Suppressor macrophage (primary cell): ENCODE results near the gene DNAAF5.
"Not testable (repeated sequence)": the region's sequence is repeated elsewhere in the genome, so short reads cannot be mapped to it uniquely, and the experiment has no call there.

ENCODE experiments used
- DNase-seq, 4 experiments: peaks; one replicate each; pipeline ENCODE4 v3.0.0-alpha.2; 2020 to 2022

The DNAAF5 gene

DNA sequence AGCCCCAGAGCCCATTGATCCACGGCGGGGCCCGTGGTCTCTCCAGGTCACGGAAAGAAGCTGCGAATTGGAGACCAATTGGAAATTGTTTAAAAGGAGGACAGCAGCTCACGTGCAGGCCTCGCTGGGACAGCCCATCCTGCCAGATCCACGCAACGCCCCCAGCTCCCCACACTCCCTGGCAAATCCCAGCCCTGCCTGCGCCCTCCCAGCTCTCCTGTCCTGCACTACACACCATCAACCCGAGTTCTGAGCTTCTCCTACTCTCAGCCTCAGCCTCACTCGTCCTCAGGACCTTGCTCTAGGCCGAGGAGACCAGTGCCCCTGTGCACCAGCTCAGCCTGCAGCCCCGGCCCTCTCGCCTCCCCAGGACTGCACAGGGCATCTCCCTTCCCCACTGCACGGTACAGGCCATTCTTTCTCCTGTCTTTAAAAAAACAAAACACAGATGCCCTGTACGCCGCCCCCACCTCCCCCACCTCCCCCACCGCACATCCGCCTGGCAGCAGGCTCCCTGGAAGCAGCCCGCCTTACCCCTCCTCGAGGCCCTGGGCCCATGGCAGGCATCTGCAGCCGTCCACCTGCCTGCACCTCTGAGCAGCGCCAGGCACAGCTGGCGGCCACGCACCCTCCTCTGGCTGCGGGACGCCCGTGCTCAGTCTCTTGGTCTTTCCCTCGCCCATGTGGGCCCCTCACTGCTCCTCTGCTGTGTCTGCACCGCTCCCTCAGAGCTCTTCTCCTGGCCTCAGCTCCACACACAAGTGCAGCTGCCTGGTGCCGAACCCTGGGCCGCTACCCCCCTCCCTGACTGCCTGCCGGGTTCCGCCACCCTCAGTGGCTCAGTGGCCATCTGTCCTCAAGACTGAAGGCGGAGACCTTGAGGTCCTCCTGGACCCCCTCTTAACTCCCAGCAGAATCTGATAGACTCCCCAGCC is 57.3 kb downstream of the DNAAF5 start:
- DNase-seq, result no peak

DNA sequence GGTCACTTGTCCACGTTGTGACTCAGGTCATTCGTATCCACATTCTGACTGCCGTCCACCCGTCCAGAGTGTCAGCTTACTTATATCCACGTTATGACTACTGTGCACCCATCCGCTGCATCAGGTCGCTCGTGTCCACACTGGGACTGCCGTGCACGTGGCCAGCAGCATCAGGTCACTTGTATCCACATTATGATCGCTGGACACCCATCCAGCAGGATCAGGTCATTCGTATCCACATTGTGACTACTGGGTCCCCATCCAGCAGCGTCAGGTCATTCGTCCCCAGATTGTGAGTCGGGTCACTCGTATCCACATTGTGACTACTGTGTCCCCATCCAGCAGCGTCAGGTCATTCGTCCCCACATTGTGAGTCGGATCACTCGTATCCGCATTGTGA is 58.5 kb downstream of the DNAAF5 start:
- no peak for DNase-seq

DNA sequence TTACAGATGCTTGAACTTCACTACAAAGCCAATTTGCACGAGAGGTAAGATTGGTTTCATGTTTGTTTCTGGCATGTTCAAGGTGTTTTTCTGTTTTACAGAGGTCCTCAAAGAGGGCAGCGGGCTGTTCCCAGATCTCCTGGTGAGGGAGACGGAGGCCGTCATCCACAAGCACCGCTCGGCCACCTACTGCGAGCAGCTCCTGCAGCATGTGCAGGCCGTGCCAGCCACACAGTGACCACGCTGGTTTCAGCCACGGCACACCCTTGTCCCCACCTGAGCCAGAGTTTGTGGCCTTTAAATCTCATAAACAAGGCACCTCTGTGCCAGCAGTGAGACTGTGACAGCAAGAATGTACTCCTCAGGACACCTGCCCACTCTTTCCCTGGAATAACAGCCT is 58.9 kb downstream of the DNAAF5 start:
- no peak for DNase-seq

DNA sequence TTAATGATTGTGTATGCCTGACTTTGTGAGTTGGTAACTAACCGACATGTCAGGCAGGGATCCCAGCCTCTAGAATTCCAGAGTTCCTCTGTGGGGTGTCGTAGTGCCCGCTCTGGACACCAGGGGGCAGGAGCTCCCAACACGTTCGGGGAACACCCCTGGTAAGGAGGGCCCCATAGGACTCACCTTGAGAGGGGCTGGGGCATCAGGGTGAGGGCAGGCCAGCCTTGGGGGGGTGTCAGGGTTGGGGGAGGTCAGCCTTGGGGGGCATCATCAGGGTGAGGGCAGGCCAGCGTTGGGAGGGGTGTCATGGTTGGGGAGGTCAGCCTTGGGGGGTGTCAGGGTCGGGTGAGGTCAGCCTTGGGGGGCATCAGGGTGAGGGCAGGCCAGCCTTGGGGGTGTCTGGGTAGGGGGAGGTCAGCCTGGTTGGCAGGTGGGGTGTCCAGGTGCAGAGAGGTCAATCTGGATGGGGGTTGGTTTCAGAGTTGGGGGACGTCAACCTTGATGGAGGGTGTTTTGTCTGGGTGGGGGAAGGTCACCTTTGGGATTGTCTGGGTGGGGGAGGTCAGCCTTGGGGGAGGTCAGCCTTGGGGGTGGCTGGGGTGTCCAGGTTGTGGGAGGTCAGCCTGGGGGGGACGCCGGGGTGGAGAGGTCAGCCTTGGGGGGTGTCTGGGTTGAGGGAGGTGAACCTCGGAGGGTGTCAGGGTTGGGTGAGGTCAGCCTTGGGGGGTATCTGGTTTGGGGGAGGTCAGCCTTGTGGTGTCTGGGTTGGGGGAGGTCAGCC is 60.2 kb downstream of the DNAAF5 start:
- DNase-seq, result peak; percentile 55 to 83 (median 70)

DNA sequence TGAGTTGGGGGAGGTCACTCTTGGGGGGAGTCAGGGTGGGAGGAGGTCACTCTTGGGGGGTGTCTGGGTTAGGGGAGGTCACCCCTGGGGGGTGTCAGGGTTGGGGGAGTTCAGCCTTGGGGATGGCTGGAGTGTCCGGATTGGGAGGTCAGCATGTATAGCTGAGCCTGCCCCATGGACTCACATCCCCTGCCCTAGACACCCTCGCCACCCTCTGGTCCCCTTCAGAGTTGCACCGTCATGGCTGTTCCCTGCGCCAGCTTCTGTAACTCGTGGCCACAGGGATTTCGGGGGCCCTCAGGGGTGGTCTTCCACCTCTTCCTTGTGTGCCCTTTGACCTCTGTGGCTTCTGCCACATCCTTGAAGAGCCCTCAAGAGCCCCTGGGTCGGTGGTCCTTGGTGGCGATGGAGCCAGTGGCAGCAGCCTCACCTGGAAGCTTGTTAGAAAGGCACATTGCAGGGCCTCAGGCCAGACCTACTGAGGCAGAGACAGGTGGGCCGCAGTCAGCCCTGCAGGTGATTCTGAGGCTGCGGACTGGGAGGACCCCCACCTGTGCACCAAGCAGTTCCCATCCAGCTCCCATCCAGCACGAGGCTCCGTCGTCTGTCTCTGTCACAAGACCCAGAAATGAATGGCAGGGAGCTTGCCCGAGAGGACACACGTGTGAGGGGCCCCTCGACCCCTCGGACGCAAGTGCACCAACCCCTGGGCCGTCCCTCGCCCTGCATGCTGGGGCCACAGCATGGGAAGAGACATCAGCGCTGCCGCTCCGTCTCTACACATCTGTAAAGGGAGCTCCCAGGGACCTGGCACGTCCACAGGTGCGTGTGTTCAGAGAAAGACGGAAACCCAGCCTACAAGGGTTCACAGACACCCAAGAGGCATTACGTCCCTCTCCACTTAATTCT is 61.1 kb downstream of the DNAAF5 start:
- no peak for DNase-seq

DNA sequence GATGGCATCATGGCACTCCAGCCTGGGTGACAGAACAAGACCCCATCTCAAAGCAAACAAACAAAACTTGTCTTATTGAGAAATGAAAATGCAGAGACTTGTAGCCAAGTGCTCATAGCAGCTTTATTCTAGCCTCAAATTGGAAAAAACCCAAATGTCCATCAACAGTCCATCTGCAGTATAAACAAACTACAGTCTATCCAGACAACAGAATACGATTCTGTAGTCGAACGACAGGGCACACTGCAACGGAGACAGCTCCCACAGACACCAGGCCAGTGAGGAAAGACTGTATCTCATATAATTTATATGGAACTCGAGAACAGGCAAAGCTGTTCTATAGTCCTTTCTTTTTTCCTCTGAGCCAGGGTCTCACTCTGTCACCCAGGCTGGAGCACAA is 65.0 kb downstream of the DNAAF5 start:
- no peak for DNase-seq

DNA sequence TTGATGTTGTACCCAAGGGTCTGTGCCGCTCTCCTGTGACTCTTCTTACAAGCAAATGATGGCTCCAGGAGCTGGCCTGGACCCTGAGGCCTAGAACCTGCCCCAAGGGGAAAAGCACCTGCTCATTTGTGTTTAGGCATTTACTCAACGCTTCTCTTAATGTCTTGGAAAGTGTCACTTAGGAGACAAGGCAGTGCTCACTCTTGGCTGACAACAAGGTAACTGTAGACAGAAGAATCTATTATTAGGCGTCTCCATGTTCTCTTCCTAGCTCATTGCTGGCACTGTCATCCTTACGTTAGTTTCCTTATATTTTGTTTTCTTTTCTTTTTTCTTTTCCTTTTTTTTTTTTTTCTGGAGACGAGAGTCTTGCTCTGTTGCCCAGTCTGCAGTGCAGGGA is 67.7 kb downstream of the DNAAF5 start:
- no peak for DNase-seq

DNA sequence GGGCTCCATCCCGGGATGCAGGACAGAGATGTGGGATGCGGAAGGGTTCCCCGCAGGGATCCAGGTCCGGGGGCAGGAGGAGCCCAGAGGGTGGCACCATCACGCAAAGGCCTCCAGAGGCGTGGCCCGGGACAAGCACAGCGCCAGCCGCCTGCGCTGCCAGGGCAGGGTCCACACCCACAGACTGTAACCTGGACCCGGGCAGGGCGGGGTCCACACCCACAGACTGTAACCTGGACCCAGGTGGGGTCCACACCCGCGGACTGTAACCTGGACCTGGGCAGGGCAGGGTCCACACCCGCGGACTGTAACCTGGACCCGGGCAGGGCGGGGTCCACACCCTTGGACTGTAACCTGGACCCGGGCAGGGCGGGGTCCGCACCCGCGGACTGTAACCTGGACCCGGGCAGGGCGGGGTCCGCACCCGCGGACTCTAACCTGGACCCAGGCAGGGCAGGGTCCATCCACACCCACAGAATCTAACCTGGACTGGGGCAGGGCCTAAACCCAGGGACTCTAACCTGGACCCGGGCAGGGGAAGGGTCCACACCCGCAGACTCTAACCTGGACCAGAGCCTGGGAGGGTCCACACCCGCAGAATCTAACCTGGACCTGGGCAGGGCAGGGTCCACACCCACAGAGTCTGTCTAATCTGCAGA is 68.3 kb downstream of the DNAAF5 start:
- no peak for DNase-seq

DNA sequence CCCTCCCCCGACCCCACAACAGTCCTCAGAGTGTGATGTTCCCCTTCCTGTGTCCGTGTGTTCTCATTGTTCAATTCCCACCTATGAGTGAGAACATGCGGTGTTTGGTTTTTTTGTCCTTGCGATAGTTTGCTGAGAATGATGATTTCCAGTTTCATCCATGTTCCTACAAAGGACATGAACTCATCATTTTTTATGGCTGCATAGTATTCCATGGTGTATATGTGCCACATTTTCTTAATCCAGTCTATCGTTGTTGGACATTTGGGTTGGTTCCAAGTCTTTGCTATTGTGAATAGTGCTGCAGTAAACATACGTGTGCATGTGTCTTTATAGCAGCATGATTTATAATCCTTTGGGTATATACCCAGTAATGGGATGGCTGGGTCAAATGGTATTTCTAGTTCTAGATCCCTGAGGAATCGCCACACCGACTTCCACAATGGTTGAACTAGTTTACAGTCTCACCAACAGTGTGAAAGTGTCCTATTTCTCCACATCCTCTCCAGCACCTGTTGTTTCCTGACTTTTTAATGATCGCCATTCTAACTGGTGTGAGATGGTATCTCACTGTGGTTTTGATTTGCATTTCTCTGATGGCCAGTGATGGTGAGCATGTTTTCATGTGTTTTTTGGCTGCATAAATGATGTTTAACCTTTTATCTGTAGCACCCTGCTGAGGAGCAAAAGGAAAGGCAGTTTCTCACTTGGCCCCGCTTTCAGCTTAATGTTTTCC is 70.1 kb downstream of the DNAAF5 start:
- not testable (repeated sequence) for DNase-seq

DNA sequence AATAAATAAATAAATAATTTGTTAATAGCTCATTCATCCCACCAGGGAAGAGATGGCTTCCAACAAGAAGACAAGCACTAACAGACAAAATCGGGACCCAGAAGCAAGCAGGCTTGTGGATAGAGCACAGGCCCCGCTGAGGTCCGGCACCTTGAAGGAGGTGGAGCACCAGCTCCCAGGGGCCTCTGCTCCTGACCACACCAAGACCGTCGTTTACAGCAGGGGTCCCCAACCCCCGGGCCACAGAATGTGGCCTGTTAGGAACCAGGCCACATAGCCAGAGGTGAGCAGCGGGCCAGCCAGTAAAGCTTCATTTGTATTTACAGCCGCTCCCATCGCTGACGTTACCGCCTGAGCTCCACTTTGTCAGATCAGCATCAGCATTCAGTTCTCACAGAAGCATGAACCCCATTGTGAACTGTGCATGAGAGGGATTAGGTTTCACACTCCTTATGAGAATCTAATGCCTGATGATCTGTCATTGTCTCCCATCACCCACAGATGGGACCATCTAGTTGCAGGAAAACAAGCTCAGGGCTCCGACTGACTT is 72.5 kb downstream of the DNAAF5 start:
- DNase-seq, result no peak

DNA sequence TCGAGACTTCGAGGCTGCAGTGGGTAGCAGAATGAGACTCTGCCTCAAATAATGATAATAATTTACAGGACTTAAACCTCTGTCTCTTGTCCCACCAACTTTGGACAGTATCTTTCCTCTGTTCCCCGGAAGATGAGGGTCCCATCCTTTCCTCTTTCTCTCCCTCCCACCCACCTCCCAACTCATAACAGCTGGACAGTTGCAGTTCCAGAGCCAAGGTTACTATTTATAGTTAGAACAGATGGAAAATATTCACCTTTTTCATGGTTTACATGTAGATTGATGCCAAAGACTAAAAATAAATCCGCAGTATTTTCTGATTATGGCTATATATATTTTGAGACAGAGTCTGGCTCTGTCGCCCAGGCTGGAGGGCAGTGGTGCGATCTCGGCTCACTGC is 74.2 kb downstream of the DNAAF5 start:
- DNase-seq, result no peak

DNA sequence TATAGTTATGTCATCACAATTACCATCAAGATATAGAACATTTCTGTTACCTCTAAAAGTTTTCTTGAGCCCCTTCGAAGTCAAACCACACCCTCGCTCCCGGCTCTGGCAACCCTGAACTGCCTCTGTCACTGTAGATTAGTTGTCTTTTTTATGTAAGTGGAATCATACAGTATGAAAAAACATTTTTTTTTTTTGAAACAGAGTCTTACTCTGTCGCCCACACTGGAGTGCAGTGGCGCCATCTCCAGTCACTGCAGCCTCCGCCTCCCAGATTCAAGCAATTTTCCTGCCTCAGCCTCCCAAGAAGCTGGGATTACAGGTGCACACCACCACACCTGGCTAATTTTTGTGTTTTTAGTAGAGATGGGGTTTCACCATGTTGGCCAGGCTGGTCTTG is 74.9 kb downstream of the DNAAF5 start:
- DNase-seq, result not testable (repeated sequence)

DNA sequence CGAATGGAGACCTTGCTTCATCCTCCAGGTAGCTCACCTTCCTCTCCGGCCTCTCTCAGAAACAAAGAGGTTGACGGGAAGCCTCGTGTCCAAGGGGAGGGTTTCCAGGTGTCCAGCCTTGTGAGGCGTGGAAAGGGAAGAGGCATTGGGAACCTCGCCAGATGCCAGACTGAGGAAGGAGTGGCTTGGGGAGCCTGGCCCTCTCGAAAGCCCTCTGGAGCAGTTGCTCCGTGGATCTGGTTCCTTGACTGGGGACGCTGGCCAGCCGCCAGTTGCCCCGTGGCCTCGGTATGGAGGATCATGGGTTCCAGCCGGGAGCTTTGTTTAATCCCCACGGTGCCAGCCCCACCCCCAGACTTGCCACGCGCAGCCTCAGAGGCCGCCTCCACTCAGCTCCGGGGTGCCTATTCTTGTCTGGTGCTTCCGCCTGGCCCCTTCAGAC is 75.5 kb downstream of the DNAAF5 start:
- no peak for DNase-seq

DNA sequence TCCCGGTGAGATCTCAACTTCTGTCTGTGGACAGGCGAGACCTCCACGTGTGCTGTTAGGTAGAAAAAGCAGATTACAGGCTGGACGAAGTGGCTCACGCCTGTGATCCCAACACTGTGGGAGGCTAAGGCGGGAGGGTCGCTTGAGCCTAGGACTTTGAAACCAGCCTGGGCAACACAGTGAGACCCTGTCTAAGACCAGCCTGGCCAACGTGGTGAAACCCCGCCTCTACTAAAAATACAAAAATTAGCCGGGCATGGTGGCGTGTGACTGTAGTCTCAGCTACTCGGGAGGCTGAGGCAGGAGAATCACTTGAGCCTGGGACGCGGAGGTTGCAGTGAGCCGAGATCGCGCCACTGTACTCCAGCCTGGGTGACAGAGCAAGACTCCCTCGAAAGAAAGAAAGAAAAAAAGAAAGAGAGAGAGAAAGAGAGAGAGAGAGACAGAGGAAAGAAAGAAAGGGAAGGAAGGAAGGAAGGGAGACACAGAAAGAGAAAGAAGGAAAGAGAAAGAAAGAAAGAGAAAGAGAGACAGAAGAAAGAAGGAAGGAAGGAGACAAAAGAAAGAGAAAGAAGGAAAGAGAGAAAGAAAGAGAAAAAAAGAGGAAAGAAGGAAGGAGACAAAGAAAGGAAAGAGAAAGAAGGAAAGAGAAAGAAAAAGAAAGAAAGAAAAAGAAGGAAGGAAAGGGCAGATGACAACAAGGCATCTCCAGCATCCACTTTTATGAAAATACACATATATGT is 76.2 kb downstream of the DNAAF5 start:
- DNase-seq, result no peak

DNA sequence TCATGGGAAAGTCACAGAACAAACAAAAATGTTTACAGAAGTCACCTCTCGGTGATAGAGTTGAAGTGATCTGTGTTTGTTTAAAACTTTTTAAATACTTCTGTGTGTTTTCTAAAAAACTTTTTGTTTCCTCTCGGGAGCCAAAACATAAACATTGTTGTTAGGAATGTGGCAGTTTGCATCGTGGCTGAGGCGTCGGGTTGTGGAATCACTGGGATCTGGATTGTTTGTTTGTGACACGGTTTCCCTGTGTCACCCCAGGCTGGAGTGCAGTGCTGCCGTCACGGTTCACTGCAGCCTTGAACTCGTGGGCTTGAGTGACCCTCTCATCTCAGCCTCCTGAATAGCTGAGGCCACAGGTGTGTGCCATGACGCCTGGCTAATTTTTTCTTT is 76.7 kb downstream of the DNAAF5 start:
- DNase-seq, result no peak

DNA sequence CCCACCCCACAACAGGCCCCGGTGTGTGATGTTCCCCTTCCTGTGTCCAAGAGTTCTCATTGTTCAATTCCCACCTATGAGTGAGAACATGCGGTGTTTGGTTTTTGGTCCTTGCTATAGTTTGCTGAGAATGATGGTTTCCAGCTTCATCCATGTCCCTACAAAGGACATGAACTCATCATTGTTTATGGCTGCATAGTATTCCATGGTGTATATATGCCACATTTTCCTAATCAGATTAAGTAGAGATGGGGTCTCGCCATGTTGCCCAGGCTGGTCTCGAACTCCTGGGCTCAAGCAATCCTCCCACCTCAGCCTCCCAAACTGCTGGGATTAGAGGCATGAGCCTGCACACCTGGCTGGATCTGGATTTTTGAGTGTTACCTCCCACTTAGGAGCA is 77.3 kb downstream of the DNAAF5 start:
- DNase-seq, result not testable (repeated sequence)

DNA sequence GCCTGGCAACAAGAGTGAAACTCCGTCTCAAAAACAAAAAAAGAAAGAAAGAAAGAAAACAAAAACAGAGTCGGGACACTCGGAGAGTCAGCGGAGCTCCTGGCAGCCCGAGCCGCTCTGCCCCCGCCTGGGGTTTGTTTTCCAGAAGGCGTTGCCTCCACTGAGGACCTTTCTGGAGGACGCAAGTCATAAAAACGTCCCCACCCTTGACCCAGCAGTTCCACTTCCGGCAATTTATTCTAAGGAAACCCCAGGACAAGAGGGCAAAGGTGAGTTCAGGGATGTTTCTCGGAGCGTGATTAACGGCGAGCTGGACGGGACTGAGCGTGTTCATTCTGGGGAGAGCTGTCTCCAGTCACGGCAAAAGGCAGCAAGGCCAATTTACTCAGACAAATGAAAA is 78.8 kb downstream of the DNAAF5 start:
- no peak for DNase-seq

DNA sequence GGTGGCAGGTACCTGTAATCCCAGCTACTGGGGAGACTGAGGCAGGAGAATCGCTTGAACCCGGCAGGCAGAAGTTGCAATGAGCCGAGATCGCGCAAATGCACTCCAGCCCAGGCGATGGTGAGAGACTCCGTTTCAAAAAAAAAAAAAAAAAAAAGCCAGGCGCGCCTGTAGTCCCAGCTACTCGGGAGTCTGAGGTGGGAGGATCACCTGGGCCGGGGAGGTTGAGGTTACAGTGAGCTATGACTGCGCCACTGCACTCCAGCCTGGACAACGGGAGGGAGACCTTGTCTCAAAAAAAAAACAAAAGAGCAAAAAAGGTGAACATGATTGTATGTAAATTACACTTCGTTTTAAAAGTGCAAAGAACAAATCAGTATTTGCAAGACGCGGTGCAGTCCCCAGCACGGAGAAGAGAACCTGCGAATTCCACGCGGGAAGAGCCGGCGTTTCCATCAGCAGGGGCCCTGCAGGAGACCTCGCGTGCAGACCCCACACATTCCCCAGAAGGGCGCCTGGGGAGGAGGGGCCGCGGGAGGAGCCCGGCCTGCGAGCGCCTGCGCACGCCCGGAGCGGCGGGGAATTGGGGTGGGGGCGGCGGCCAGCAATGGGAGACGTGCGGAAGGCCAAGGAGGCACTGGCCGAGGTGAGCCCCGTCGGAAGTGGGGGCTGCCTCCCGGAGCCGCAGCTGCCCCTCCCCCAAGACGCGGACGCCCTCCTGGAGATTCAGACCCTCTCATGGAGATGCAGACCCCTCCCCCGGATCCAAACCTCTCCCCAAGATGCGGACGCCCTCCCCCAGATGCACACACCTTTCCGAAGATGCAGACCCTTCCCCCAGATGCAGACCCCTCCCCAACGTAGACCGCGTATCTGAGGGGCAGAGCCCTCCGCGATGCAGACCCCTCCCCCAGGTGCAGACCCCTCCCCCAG is 89.1 kb downstream of the DNAAF5 start:
- DNase-seq, result peak in 1 of 4 experiments; percentile 11

DNA sequence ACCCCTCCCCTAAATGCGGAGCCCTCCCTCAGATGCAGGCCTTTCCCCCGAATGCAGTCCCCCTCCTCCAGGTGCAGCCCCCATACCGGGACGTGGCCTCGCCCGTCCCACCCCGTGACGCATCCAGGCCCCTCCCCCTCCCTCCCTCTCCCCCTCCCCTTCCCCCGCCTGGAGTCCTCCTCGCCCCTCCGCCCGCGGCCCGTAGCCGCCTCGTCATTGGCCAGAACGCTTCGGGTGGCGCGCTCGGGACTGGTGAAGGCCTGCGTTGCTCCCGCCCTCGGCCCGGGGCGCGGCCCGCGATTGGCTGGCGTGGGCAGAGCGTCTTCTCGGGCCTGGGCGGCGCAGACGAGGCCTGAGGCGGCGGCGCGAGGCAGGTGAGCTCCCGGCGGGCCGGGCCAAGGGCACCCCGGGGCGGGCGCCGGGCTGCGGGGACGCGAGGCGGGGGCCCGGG is 89.8 kb downstream of the DNAAF5 start:
- DNase-seq, result peak; percentile 97 to 99 (median 98)
